C4-2B (cell line): ENCODE data around the gene NUP214.

Source experiments
- H3K27ac ChIP-seq: fragments of 450-650 bp; 2 replicates; pipeline ENCODE4 v1.5.1; 2017
- CTCF ChIP-seq: fragments of 450-650 bp; conservative IDR thresholded peaks from 2 replicates; pipeline ENCODE4 v1.5.1; 2017; ENCODE audit warnings: mild to moderate bottlenecking
- ZFX ChIP-seq: fragments of 450-650 bp; IDR thresholded peaks from 2 replicates; pipeline ENCODE4 v1.6.1; 2017

Gene NUP214

GRCh38 chr9:131179561-131180219 lies 54.3 kb downstream of the NUP214 start:
- TF ChIP-seq CTCF: no peak
- TF ChIP-seq ZFX: no peak
- H3K27ac ChIP-seq: no peak overlapping the region

- H3K27ac ChIP-seq: no peak overlapping the region
- no peak for TF ChIP-seq CTCF
- no peak for TF ChIP-seq ZFX
Measured at GRCh38 chr9:131180454-131180853, 55.1 kb downstream of the NUP214 start.

GRCh38 chr9:131181091-131181681 lies 55.8 kb downstream of the NUP214 start:
- H3K27ac ChIP-seq: no peak overlapping the region
- peak; percentile 40; the same call in 1 of the 2 replicates for TF ChIP-seq CTCF
- no peak for TF ChIP-seq ZFX

GRCh38 chr9:131185924-131186323 lies 60.5 kb downstream of the NUP214 start:
- H3K27ac ChIP-seq: no peak overlapping the region
- no peak for TF ChIP-seq CTCF
- TF ChIP-seq ZFX: no peak

GRCh38 chr9:131186622-131187021 lies 61.2 kb downstream of the NUP214 start:
- TF ChIP-seq CTCF (no peak), ZFX (no peak)
- no peak overlapping the region for H3K27ac ChIP-seq

- no peak overlapping the region for H3K27ac ChIP-seq
Measured at GRCh38 chr9:131187957-131188356, 62.6 kb downstream of the NUP214 start.

More at GRCh38 chr9:131187957-131188356, 62.6 kb downstream of the NUP214 start:
- TF ChIP-seq ZFX (no peak), CTCF (no peak)
